GM23338 (cell line): Measurements from ENCODE around the gene NELFA. TPM values are rescaled to one million over a fixed set of nuclear protein-coding genes. Genes with fewer than 3 reads are reported as not detected.

Experiments
- ATAC-seq: fragments of 200-7000 bp; cut with Tn5 transposase; 3 replicates; pipeline ENCODE4 v1.9.1; 2020
- DNase-seq: peaks from one replicate; pipeline ENCODE4 v3.0.0-alpha.2; 2015; ENCODE audit warnings: low spot score
- H2AFZ ChIP-seq: fragments of 200-600 bp; sonication (generic); 2 replicates; pipeline ENCODE4 v1.8.0; 2016; ENCODE audit warnings: antibody characterized with exemption, mild to moderate bottlenecking, moderate library complexity
- H3F3A ChIP-seq: fragments of 200-600 bp; sonication (generic); replicated peaks from 2 replicates; pipeline ENCODE4 v1.8.0; 2017; ENCODE audit warnings: antibody characterized with exemption, mixed run types, low read depth
- H3K27ac ChIP-seq: fragments of 200-600 bp; sonication (generic); 2 replicates; pipeline ENCODE4 v1.6.1; 2016; ENCODE audit warnings: low read depth
- H3K27me3 ChIP-seq: fragments of 200-600 bp; sonication (generic); 2 replicates; pipeline ENCODE4 v1.8.0; 2016; ENCODE audit warnings: mild to moderate bottlenecking, mixed run types, moderate library complexity; ENCODE audit not compliant: insufficient read depth
- H3K36me3 ChIP-seq: fragments of 200-600 bp; sonication (generic); 2 replicates; pipeline ENCODE4 v1.8.0; 2016; ENCODE audit warnings: mild to moderate bottlenecking; ENCODE audit not compliant: insufficient read depth
- H3K4me1 ChIP-seq: fragments of 200-600 bp; sonication (generic); 2 replicates; pipeline ENCODE4 v1.8.0; 2016; ENCODE audit warnings: mild to moderate bottlenecking, moderate library complexity; ENCODE audit not compliant: insufficient read depth
- H3K4me2 ChIP-seq: fragments of 200-600 bp; sonication (generic); 2 replicates; pipeline ENCODE4 v1.7.1; 2017; ENCODE audit warnings: mixed run types
- H3K4me3 ChIP-seq: fragments of 200-600 bp; sonication (generic); 2 replicates; pipeline ENCODE4 v1.6.1; 2016; ENCODE audit warnings: mixed run types
- H3K79me2 ChIP-seq: fragments of 200-600 bp; sonication (generic); replicated peaks from 2 replicates; pipeline ENCODE4 v1.8.0; 2017; ENCODE audit warnings: mild to moderate bottlenecking; ENCODE audit not compliant: insufficient read depth
- H3K9me2 ChIP-seq: fragments of 200-600 bp; sonication (generic); 2 replicates; pipeline ENCODE4 v1.8.0; 2017; ENCODE audit not compliant: insufficient read depth
- H4K20me1 ChIP-seq: fragments of 200-600 bp; sonication (generic); replicated peaks from 2 replicates; pipeline ENCODE4 v1.8.0; 2017; ENCODE audit warnings: mild to moderate bottlenecking; ENCODE audit not compliant: insufficient read depth
- H3K27ac Mint-ChIP-seq: 2 replicates; pipeline ENCODE4 v1.8.0; 2020; ENCODE audit warnings: inconsistent platforms, mild to moderate bottlenecking, moderate library complexity, mixed read lengths
- H3K27me3 Mint-ChIP-seq: 3 replicates; pipeline ENCODE4 v1.8.0; 2022; ENCODE audit warnings: low read depth, mild to moderate bottlenecking, moderate library complexity, mixed read lengths, inconsistent platforms; ENCODE audit not compliant: insufficient read depth, poor library complexity
- H3K36me3 Mint-ChIP-seq: 3 replicates; pipeline ENCODE4 v1.8.0; 2021; ENCODE audit warnings: low read depth, mild to moderate bottlenecking, inconsistent platforms, moderate library complexity, mixed read lengths
- H3K4me1 Mint-ChIP-seq: 3 replicates; pipeline ENCODE4 v1.8.0; 2020; ENCODE audit warnings: mild to moderate bottlenecking, inconsistent platforms, mixed read lengths
- H3K4me3 Mint-ChIP-seq: 3 replicates; pipeline ENCODE4 v1.8.0; 2021; ENCODE audit warnings: moderate library complexity, mild to moderate bottlenecking, inconsistent platforms, mixed read lengths
- H3K9me3 Mint-ChIP-seq: 3 replicates; pipeline ENCODE4 v1.8.0; 2020; ENCODE audit warnings: moderate library complexity, mild to moderate bottlenecking, inconsistent platforms, mixed read lengths
- CREB1 ChIP-seq: fragments of 250-450 bp; sonication (Bioruptor Pico); IDR thresholded peaks from 2 replicates; pipeline ENCODE4 v1.5.0; 2020; ENCODE audit warnings: low read depth, mild to moderate bottlenecking, moderate library complexity
- CTCF ChIP-seq, 2 experiments: fragments of 200-600 bp in 1 of 2; sonication (generic) in 1 of 2; conservative IDR thresholded peaks; 2 replicates each; pipeline versions ENCODE4 v1.5.1 to v1.6.1; 2016 to 2017; ENCODE audit warnings: antibody characterized with exemption in 2 of 2, low read depth in 2 of 2, mild to moderate bottlenecking in 2 of 2, moderate library complexity in 1 of 2
- ETS1 ChIP-seq: IDR thresholded peaks from 2 replicates; pipeline ENCODE4 v1.6.1; 2016; ENCODE audit warnings: antibody characterized with exemption
- EZH2 ChIP-seq: fragments of 200-600 bp; sonication (generic); IDR thresholded peaks from one replicate; pipeline ENCODE4 v1.8.0; 2017; ENCODE audit warnings: antibody characterized with exemption, mild to moderate bottlenecking, low read depth; ENCODE audit not compliant: unreplicated experiment
- EZH2phosphoT487 ChIP-seq: fragments of 200-600 bp; sonication (generic); IDR thresholded peaks from one replicate; pipeline ENCODE4 v1.8.1; 2018; ENCODE audit warnings: antibody characterized with exemption; ENCODE audit not compliant: unreplicated experiment
- JUNB ChIP-seq: IDR thresholded peaks from one replicate; pipeline ENCODE4 v1.6.1; 2016; ENCODE audit warnings: antibody characterized with exemption; ENCODE audit not compliant: unreplicated experiment
- NANOG ChIP-seq: IDR thresholded peaks from 2 replicates; pipeline ENCODE4 v1.6.1; 2016; ENCODE audit warnings: antibody characterized with exemption, borderline replicate concordance
- POLR2AphosphoS5 ChIP-seq: IDR thresholded peaks from 2 replicates; pipeline ENCODE4 v1.6.1; 2016; ENCODE audit warnings: antibody characterized with exemption, low read depth
- REST ChIP-seq: IDR thresholded peaks from one replicate; pipeline ENCODE4 v1.6.1; 2018; ENCODE audit warnings: antibody characterized with exemption; ENCODE audit not compliant: unreplicated experiment
- ZNF114 ChIP-seq: fragments of 250-450 bp; sonication (Bioruptor Pico); IDR thresholded peaks from 2 replicates; pipeline ENCODE4 v1.5.0; 2020; ENCODE audit warnings: mild to moderate bottlenecking, moderate library complexity
- ZNF331 ChIP-seq: fragments of 250-450 bp; sonication (Bioruptor Pico); IDR thresholded peaks from 2 replicates; pipeline ENCODE4 v1.5.0; 2020; ENCODE audit warnings: low read depth, mild to moderate bottlenecking, moderate library complexity
- polyA plus RNA-seq: library from polyadenylated mRNA; unstranded; fragments of >200 nt; fragmentation: Nextera tagmentation; extraction: Ambion mirVana; gene quantifications from 2 replicates; pipeline ENCODE4 v1.2.1, GENCODE V29; 2016
- total RNA-seq: library from RNA; depleted of rRNA; stranded (reverse); fragments of >200 nt; shearing (Covaris generic); gene quantifications from 2 replicates; pipeline ENCODE4 v1.2.3, GENCODE V29; 2014
- TF ChIP-seq, protein P1 (sequence below): fragments of 250-450 bp; sonication (Bioruptor Pico); IDR thresholded peaks from 2 replicates; pipeline ENCODE4 v1.5.0; 2020; ENCODE audit warnings: mild to moderate bottlenecking, moderate library complexity

NELFA gene
- total and polyA plus RNA-seq, 2 experiments from 2014 or later, result 62.8 to 63.3 TPM

DNA sequence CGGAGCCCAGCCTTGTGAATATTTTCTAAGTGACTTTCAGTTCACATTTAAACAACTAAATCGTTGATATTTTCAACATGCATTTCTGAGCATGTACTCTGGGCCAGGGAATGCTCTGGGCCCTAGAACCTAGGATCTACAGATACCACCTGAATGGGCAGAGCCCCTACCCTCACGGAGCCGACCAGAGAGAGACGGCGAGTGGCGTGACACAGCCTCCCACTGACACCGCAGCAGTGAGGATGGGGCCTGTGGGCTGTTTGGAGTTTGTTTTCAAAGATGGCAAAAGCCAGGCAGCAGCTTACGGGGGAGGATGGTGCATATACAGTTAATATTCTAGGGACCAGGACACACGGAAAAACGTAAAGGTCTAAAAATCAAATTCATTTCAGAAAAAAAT, 17.7 kb downstream of the NELFA start:
- ATAC-seq, result no peak
- H3K36me3 ChIP-seq, result no peaks in the 10 kb centered on the region
- TF ChIP-seq EZH2, result no peak
- TF ChIP-seq JUNB, result no peak
- no peak for TF ChIP-seq REST
- no peak for TF ChIP-seq CTCF (conservative IDR thresholded peaks at IDR 0.05; ENCODE audit: low read depth in 2 of 2)
- no peak for TF ChIP-seq ETS1
- no peak for TF ChIP-seq ZNF331 (CRISPR knock-in tag)
- TF ChIP-seq NANOG, result no peak
- TF ChIP-seq POLR2AphosphoS5, result no peak
- TF ChIP-seq, protein P1, sequence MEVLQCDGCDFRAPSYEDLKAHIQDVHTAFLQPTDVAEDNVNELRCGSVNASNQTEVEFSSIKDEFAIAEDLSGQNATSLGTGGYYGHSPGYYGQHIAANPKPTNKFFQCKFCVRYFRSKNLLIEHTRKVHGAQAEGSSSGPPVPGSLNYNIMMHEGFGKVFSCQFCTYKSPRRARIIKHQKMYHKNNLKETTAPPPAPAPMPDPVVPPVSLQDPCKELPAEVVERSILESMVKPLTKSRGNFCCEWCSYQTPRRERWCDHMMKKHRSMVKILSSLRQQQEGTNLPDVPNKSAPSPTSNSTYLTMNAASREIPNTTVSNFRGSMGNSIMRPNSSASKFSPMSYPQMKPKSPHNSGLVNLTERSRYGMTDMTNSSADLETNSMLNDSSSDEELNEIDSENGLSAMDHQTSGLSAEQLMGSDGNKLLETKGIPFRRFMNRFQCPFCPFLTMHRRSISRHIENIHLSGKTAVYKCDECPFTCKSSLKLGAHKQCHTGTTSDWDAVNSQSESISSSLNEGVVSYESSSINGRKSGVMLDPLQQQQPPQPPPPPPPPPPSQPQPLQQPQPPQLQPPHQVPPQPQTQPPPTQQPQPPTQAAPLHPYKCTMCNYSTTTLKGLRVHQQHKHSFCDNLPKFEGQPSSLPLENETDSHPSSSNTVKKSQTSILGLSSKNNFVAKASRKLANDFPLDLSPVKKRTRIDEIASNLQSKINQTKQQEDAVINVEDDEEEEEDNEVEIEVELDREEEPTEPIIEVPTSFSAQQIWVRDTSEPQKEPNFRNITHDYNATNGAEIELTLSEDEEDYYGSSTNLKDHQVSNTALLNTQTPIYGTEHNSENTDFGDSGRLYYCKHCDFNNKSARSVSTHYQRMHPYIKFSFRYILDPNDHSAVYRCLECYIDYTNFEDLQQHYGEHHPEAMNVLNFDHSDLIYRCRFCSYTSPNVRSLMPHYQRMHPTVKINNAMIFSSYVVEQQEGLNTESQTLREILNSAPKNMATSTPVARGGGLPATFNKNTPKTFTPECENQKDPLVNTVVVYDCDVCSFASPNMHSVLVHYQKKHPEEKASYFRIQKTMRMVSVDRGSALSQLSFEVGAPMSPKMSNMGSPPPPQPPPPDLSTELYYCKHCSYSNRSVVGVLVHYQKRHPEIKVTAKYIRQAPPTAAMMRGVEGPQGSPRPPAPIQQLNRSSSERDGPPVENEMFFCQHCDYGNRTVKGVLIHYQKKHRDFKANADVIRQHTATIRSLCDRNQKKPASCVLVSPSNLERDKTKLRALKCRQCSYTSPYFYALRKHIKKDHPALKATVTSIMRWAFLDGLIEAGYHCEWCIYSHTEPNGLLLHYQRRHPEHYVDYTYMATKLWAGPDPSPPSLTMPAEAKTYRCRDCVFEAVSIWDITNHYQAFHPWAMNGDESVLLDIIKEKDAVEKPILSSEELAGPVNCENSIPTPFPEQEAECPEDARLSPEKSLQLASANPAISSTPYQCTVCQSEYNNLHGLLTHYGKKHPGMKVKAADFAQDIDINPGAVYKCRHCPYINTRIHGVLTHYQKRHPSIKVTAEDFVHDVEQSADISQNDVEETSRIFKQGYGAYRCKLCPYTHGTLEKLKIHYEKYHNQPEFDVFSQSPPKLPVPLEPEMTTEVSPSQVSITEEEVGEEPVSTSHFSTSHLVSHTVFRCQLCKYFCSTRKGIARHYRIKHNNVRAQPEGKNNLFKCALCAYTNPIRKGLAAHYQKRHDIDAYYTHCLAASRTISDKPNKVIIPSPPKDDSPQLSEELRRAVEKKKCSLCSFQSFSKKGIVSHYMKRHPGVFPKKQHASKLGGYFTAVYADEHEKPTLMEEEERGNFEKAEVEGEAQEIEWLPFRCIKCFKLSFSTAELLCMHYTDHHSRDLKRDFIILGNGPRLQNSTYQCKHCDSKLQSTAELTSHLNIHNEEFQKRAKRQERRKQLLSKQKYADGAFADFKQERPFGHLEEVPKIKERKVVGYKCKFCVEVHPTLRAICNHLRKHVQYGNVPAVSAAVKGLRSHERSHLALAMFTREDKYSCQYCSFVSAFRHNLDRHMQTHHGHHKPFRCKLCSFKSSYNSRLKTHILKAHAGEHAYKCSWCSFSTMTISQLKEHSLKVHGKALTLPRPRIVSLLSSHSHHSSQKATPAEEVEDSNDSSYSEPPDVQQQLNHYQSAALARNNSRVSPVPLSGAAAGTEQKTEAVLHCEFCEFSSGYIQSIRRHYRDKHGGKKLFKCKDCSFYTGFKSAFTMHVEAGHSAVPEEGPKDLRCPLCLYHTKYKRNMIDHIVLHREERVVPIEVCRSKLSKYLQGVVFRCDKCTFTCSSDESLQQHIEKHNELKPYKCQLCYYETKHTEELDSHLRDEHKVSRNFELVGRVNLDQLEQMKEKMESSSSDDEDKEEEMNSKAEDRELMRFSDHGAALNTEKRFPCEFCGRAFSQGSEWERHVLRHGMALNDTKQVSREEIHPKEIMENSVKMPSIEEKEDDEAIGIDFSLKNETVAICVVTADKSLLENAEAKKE (CRISPR knock-in tag), result no peak
- no peak for TF ChIP-seq ZNF114 (CRISPR knock-in tag)
- no peak for TF ChIP-seq CREB1 (CRISPR knock-in tag)
- no peak for TF ChIP-seq EZH2phosphoT487
- no peak overlapping the region for H2AFZ ChIP-seq
- H3K36me3 Mint-ChIP-seq, result peaks cover 41% of the 10 kb centered on the region
- H3F3A ChIP-seq, result no peaks in the 10 kb centered on the region
- peaks cover 59% of the 10 kb centered on the region for H3K79me2 ChIP-seq
- H3K4me1 Mint-ChIP-seq, result no peaks in the 10 kb centered on the region
- H3K4me3 ChIP-seq, result no peak overlapping the region
- no peak overlapping the region for H3K4me2 ChIP-seq
- H3K27me3 Mint-ChIP-seq, result peaks cover 2% of the 10 kb centered on the region
- no peaks in the 10 kb centered on the region for H3K4me1 ChIP-seq
- H3K9me2 ChIP-seq, result no peaks in the 10 kb centered on the region
- no peak overlapping the region for H3K27ac ChIP-seq
- H3K9me3 Mint-ChIP-seq, result no peaks in the 10 kb centered on the region
- H4K20me1 ChIP-seq, result peaks cover 48% of the 10 kb centered on the region
- no peaks in the 10 kb centered on the region for H3K27me3 ChIP-seq
- no peak for DNase-seq
- no peak overlapping the region for H3K27ac Mint-ChIP-seq
- no peak overlapping the region; the same call in 2 of the 3 replicates for H3K4me3 Mint-ChIP-seq
